Measurements from ENCODE around the gene UQCRC1.

- TF ChIP-seq CTCF (IDR thresholded peaks at IDR 0.05) (no peak), POLR2A (IDR thresholded peaks at IDR 0.05) (no peak)
Observed at GRCh38 chr3:48591436-48591835, 18.0 kb downstream of the UQCRC1 start.
